Measurements from ENCODE around the gene PAWR.
"Not testable (repeated sequence)": the region's sequence is repeated elsewhere in the genome, so short reads cannot be mapped to it uniquely, and the experiment has no call there.

The PAWR gene

GRCh38 chr12:79635676-79636075 is 55.1 kb downstream of the PAWR start:
- Histone ChIP-seq H3K9ac (no peak overlapping the region), H4K20me1 (peaks cover 39% of the 10 kb centered on the region), H3K36me3 (0 out of 2 replicates have a peak, but pooled peaks cover 5% of the 10 kb centered on the region), H3K4me2 (no peak overlapping the region), H3K27ac (no peak overlapping the region), H3K9me3 (no peaks in the 10 kb centered on the region), H3K27me3 (no peaks in the 10 kb centered on the region), H3K4me1 (no peaks in the 10 kb centered on the region), H3K4me3 (no peak overlapping the region)
- no peak for TF ChIP-seq Cebpa-rat (IDR thresholded peaks at IDR 0.05)

- no peak for TF ChIP-seq Cebpa-rat (IDR thresholded peaks at IDR 0.05)
- Histone ChIP-seq H3K9me3 (no peaks in the 10 kb centered on the region), H3K27ac (no peak overlapping the region), H3K27me3 (no peaks in the 10 kb centered on the region), H3K4me2 (no peak overlapping the region), H3K4me1 (no peaks in the 10 kb centered on the region), H3K9ac (no peak overlapping the region), H3K36me3 (no peaks in the 10 kb centered on the region), H3K4me3 (no peak overlapping the region), H4K20me1 (peaks cover 33% of the 10 kb centered on the region)
Measured at GRCh38 chr12:79634957-79635471, 55.8 kb downstream of the PAWR start.

GRCh38 chr12:79629561-79629960 is 61.2 kb downstream of the PAWR start:
- no peak overlapping the region for H3K9ac ChIP-seq
- H3K4me2 ChIP-seq, result no peak overlapping the region
- H3K27ac ChIP-seq, result no peak overlapping the region
- H3K4me1 ChIP-seq, result no peaks in the 10 kb centered on the region
- no peaks in the 10 kb centered on the region for H3K27me3 ChIP-seq
- H3K4me3 ChIP-seq, result no peak overlapping the region
- no peak for TF ChIP-seq Cebpa-rat (IDR thresholded peaks at IDR 0.05)
- no peaks in the 10 kb centered on the region for H3K36me3 ChIP-seq
- peaks cover 4% of the 10 kb centered on the region; the same call in 1 of the 2 replicates for H3K9me3 ChIP-seq
- peaks cover 7% of the 10 kb centered on the region; the same call in 1 of the 2 replicates for H4K20me1 ChIP-seq

DNA sequence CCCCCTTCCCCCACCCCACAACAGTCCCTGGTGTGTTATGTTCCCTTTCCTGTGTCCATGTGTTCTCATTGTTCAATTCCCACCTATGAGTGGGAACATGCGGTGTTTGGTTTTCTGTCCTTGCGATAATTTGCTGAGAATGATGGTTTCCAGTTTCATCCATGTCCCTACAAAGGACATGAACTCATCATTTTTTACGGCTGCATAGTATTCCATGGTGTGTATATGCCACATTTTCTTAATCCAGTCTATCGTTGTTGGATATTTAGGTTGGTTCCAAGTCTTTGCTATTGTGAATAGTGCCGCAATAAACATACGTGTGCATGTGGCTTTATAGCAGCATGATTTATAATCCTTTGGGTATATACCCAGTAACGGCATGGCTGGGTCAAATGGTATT is 64.0 kb downstream of the PAWR start:
- H4K20me1 ChIP-seq, result peaks cover 14% of the 10 kb centered on the region
- H3K4me1 ChIP-seq, H3K36me3 ChIP-seq, H3K4me2 ChIP-seq, H3K4me3 ChIP-seq, H3K9me3 ChIP-seq, H3K9ac ChIP-seq, H3K27ac ChIP-seq, H3K27me3 ChIP-seq: not testable (repeated sequence)

DNA sequence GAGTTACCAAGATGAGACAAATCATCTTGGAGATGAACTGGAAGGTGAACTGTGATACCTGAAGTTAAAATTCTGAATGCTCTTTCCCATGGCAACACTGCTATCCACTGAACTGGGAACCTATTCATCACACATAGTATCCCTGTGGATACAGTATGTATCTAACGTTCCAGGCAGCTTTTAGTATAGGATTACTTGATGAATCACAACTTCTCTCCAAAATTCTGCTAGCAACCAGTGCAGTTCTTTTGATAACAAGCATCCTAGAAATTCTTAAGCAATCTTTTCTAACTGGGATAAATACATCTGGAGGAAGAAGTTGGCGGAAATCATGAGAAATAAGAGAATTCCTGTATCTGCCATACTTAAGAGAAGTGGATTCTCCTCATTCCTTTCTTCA is 66.4 kb downstream of the PAWR start:
- Histone ChIP-seq H3K4me1 (no peaks in the 10 kb centered on the region), H3K27me3 (no peaks in the 10 kb centered on the region)

GRCh38 chr12:79619872-79620562 is 70.7 kb downstream of the PAWR start:
- H3K4me2 ChIP-seq, result no peak overlapping the region
- no peaks in the 10 kb centered on the region for H3K4me1 ChIP-seq
- H4K20me1 ChIP-seq, result peaks cover 26% of the 10 kb centered on the region
- H3K27me3 ChIP-seq, result no peaks in the 10 kb centered on the region
- no peak overlapping the region for H3K9ac ChIP-seq
- TF ChIP-seq Cebpa-rat (IDR thresholded peaks at IDR 0.05), result no peak
- H3K36me3 ChIP-seq, result peaks cover 38% of the 10 kb centered on the region
- H3K9me3 ChIP-seq, result no peaks in the 10 kb centered on the region
- no peak overlapping the region for H3K4me3 ChIP-seq
- H3K27ac ChIP-seq, result no peak overlapping the region

More for the DNA sequence above, 66.4 kb downstream of the PAWR start:
- Histone ChIP-seq H3K9ac (no peak overlapping the region), H4K20me1 (peaks cover 19% of the 10 kb centered on the region), H3K4me3 (no peak overlapping the region), H3K4me2 (no peak overlapping the region), H3K27ac (no peak overlapping the region), H3K9me3 (peaks cover 4% of the 10 kb centered on the region; the same call in 1 of the 2 replicates), H3K36me3 (peaks cover 15% of the 10 kb centered on the region)
- TF ChIP-seq Cebpa-rat (IDR thresholded peaks at IDR 0.05), result no peak

DNA sequence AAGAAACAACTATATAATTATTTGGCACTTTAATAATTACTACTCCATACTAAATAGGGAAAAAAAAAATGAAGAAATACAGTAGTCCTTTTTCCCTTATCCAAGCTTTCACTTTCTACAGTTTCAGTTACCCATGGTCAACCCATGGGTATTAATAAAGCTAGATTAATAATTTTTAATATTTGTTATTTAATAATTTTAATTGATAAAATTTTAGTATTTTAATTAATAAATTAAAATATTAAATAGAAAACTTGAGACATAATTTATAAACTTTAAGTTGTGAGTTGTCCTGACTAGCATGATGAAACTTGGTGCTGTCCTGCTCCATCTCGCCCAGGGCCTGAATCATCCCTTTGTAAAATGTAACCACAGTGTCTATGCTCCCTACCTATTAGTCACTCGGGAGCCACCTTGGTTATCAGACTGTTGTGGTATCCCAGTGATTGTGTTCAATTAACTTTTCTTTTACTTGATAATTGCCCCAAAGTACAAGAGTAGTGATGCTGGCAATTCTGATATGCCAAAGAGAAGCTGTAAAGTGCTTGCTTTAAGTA is 71.8 kb downstream of the PAWR start:
- Histone ChIP-seq H3K4me1 (no peaks in the 10 kb centered on the region), H3K9me3 (no peaks in the 10 kb centered on the region), H3K4me2 (no peak overlapping the region), H4K20me1 (peaks cover 18% of the 10 kb centered on the region), H3K4me3 (no peak overlapping the region), H3K36me3 (peaks cover 38% of the 10 kb centered on the region), H3K27me3 (no peaks in the 10 kb centered on the region), H3K9ac (no peak overlapping the region), H3K27ac (no peak overlapping the region)
- TF ChIP-seq Cebpa-rat (IDR thresholded peaks at IDR 0.05), result no peak

DNA sequence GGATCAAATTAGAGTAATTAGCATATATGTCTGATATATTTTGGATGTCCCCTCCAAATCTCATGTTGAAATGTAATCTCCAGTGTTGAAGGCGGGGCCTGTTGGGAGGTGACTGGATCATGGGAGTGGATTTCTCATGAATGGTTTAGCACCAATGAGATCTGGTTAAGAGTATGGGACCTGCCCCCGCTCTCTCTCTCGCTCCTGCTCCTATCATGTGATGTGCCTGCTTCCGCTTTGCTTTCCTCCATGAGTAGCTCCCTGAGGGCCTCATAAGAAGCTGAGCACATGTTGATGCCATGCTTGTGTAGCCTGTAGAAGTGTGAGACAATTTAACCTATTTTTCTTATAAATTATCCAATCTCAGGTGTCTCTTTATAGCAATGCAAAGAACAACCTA is 73.1 kb downstream of the PAWR start:
- no peaks in the 10 kb centered on the region for H3K9me3 ChIP-seq
- H3K27me3 ChIP-seq, result no peaks in the 10 kb centered on the region
- no peak overlapping the region for H3K4me3 ChIP-seq
- H3K36me3 ChIP-seq, result peaks cover 42% of the 10 kb centered on the region
- H3K4me1 ChIP-seq, result no peaks in the 10 kb centered on the region
- no peak overlapping the region for H3K4me2 ChIP-seq
- H3K27ac ChIP-seq, result no peak overlapping the region
- no peak overlapping the region for H3K9ac ChIP-seq
- TF ChIP-seq Cebpa-rat (IDR thresholded peaks at IDR 0.05), result no peak
- H4K20me1 ChIP-seq, result peaks cover 17% of the 10 kb centered on the region; the same call in 1 of the 2 replicates

GRCh38 chr12:79615596-79616560 is 74.9 kb downstream of the PAWR start:
- no peak overlapping the region for H3K27ac ChIP-seq
- no peaks in the 10 kb centered on the region for H3K4me1 ChIP-seq
- peaks cover 12% of the 10 kb centered on the region; the same call in 1 of the 2 replicates for H4K20me1 ChIP-seq
- H3K27me3 ChIP-seq, result no peaks in the 10 kb centered on the region
- H3K9ac ChIP-seq, result no peak overlapping the region
- H3K4me2 ChIP-seq, result no peak overlapping the region
- no peak for TF ChIP-seq Cebpa-rat (IDR thresholded peaks at IDR 0.05)
- no peaks in the 10 kb centered on the region for H3K9me3 ChIP-seq
- peaks cover 41% of the 10 kb centered on the region for H3K36me3 ChIP-seq
- no peak overlapping the region for H3K4me3 ChIP-seq

Measured in BLaER1 (cell line).